ENCODE measurements around the gene DGAT2L6.

GRCh38 chrX:70174754-70175153 lies 2.5 kb upstream of the DGAT2L6 start:
- TF ChIP-seq, protein P1, sequence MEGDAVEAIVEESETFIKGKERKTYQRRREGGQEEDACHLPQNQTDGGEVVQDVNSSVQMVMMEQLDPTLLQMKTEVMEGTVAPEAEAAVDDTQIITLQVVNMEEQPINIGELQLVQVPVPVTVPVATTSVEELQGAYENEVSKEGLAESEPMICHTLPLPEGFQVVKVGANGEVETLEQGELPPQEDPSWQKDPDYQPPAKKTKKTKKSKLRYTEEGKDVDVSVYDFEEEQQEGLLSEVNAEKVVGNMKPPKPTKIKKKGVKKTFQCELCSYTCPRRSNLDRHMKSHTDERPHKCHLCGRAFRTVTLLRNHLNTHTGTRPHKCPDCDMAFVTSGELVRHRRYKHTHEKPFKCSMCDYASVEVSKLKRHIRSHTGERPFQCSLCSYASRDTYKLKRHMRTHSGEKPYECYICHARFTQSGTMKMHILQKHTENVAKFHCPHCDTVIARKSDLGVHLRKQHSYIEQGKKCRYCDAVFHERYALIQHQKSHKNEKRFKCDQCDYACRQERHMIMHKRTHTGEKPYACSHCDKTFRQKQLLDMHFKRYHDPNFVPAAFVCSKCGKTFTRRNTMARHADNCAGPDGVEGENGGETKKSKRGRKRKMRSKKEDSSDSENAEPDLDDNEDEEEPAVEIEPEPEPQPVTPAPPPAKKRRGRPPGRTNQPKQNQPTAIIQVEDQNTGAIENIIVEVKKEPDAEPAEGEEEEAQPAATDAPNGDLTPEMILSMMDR (IDR thresholded peaks at IDR 0.05), result no peak
- no peak for TF ChIP-seq POLR2A (IDR thresholded peaks at IDR 0.05)

All from body of pancreas (tissue), 4 donors.